Activated CD8-positive, alpha-beta memory T cell treated with anti-CD3 and anti-CD28 coated beads for 48 hours (primary cell): Measurements from ENCODE around the gene EVI5L.

Experiments used
- DNase-seq, 3 experiments: peaks; one replicate each; pipeline ENCODE4 v3.0.0-alpha.2; 2020; ENCODE audit warnings: low read depth in 2 of 3, low spot score in 2 of 3

The EVI5L gene

GRCh38 chr19:7910321-7911161, 80.5 kb downstream of the EVI5L start:
- DNase-seq, result no peak

GRCh38 chr19:7911508-7912143, 81.6 kb downstream of the EVI5L start:
- DNase-seq, result no peak

DNA sequence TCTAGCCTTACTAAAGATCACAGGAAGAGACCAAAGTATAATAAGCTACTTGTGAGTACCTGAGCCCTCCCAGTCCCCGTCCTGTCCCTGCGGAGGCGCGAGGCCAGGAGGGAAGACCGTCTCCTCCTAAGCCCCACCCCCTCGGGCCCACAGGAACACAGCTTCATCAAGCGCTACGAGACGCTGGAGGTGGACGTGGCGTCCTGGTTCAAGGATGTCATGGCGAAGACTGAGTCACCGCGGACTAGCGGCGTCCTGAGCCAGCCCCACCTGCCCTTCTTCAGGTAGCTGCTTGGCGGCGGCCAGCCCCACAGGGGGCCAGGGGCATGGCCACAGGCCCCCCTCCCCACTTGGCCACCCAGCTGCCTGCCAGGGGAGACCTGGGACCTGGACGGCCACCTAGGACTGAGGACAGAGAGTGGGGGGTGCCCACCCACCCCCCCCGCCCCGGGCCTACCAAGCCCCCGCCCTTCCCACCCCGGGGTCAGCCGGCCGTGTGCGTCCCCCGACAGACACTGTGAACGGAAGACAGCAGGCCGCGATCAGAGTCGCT, 82.2 kb downstream of the EVI5L start:
- no peak for DNase-seq

DNA sequence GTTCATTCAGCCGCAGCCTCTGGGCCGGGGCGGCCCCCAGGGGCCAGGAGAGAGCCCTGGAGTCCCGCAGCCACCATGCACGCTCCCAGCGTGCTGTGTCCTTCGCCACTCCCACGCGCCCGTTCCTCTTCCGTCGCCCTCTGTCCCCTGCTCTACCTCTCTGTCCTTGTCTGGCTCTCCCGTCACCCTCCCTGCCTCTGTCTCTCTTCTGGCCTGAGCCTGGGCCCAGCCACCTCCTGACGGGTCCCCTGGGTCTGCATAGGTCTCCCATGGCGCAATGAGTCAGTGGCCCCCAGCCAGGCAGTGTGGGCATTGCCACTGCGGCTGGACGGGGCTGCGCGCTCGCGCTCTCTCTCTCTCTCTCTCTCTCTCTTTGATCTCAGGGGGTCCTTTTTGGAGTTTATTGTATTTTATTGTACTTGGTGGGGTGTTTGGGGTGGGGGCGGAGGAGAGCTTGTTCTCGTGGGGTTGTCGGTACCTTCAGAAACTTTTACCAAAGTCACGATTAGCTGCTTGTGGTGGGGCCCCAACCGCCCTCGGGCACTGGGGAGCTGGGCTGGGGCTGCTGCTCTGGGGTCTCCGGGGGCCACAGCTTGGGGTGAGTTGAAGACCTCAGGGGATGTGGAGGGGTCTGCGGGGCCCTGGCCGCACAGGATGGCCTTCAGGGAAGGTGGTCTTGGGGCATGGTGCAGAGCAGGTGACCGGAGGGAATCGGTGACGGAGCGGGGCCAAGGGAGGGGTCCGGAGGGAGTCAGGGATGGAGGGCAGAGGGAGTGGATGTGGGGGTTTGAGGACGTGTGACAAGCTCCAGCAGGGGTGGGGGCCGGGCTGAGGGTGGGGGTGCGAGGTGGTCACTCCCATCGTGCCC, 82.9 kb downstream of the EVI5L start:
- no peak for DNase-seq

DNA sequence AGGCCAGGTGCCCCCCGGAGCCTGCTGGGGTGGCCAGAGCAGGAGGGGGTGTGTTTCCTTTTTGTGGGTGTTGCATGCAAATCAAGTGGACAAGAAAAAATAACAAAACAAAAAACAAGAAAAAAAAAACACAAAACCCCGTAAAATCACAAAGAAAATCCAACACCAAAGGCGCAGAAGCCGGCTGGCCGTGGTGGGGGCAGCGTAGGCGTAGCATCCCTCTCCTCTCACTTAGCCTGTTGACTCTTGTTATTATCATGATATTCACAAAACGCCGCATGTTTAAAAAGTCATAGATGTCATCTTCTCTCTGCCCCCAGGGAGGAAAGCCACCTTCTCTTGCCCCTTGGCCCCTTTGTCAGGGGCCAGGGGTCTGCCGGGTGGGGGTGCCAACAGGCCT, 83.6 kb downstream of the EVI5L start:
- DNase-seq, result no peak

DNA sequence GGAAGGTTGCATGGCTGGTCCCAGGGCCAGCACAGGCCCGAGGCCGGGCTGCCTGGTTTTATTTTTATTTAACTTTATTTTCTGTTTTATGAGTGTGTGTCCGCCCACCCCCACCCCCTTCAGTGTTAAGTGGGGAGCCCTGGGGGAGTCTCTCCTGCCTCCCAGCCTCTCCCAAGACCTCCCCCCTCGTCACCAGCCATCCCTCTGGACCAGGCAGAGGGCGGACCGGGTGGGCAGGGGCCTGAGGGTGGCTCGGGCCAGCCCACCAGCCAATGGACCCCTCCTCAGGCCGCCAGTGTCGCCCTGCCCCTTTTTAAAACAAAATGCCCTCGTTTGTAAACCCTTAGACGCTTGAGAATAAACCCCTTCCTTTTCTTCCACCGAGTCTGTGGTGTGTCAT, 84.1 kb downstream of the EVI5L start:
- DNase-seq, result no peak
